Measurements from ENCODE around the gene TNRC18. TPM values are rescaled to one million over a fixed set of nuclear protein-coding genes. Genes with fewer than 3 reads are reported as not detected.

Gene TNRC18
- total and polyA plus RNA-seq, 2 donors (not counting 1 experiment from before 2014, with no cell fraction given), result 17.8 to 75.0 TPM

DNA sequence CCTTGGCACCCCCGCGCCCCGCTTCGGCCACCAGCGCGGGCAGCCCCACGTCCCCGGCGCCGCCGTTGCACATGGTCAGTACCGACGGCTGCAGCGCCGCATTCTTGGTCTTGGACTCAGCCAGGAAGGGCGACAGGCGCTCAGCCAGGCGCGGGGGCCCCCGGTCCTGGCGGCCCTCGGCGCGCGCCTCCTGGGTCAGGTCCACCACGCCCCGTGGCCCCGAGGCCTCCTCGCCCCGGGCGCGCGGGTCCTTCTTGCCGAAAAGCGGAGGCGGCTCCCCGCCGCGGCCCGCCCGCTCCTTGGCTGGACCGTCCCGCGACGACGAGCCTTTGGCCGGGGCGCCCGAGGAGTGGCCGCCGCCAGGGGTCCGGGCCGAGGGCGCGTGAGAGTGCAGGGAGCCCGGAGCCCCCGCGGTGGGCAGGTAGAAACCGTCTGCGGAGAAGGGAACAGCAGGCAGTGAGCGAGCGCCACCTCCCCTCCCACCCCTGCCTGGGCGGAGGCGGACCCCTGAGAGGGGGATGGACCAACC, 34.7 kb downstream of the TNRC18 start:
- ATAC-seq (ENCODE audit: low read depth) (no peak), DNase-seq (no peak)
- intact Hi-C loops (cut with micrococcal nuclease), result no loop called here
- 98% methylated on average over 46 of the region's 64 CpGs for WGBS (ENCODE audit: insufficient coverage)
- Mint-ChIP-seq H3K9me3 (ENCODE audit: insufficient read depth) (no peaks in the 10 kb centered on the region), H3K4me1 (peaks cover 15% of the 10 kb centered on the region), H3K27me3 (no peaks in the 10 kb centered on the region), H3K27ac (no peak overlapping the region), H3K4me3 (no peak overlapping the region)
- no peak overlapping the region for H3K9ac ChIP-seq (ENCODE audit: low read length)
- H4K20me1 ChIP-seq (ENCODE audit: control insufficient read depth, insufficient read depth, low read length, poor library complexity, severe bottlenecking), result peaks cover 59% of the 10 kb centered on the region
- H3K4me2 ChIP-seq (replicated peaks; ENCODE audit: low read depth, low read length, poor library complexity, severe bottlenecking), result no peak overlapping the region
- H3K79me2 ChIP-seq (ENCODE audit: control insufficient read depth, insufficient read depth, low read length), result peaks cover 67% of the 10 kb centered on the region
- ChIA-PET POLR2A (no interaction called here), CTCF (no interaction called here)
- TF ChIP-seq, protein P1, sequence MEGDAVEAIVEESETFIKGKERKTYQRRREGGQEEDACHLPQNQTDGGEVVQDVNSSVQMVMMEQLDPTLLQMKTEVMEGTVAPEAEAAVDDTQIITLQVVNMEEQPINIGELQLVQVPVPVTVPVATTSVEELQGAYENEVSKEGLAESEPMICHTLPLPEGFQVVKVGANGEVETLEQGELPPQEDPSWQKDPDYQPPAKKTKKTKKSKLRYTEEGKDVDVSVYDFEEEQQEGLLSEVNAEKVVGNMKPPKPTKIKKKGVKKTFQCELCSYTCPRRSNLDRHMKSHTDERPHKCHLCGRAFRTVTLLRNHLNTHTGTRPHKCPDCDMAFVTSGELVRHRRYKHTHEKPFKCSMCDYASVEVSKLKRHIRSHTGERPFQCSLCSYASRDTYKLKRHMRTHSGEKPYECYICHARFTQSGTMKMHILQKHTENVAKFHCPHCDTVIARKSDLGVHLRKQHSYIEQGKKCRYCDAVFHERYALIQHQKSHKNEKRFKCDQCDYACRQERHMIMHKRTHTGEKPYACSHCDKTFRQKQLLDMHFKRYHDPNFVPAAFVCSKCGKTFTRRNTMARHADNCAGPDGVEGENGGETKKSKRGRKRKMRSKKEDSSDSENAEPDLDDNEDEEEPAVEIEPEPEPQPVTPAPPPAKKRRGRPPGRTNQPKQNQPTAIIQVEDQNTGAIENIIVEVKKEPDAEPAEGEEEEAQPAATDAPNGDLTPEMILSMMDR (IDR thresholded peaks at IDR 0.05), result no peak
- no peak for TF ChIP-seq EZH2 (IDR thresholded peaks at IDR 0.05; ENCODE audit: borderline replicate concordance, insufficient read depth, low read depth, low read length, poor library complexity, severe bottlenecking)
- H2AFZ ChIP-seq (ENCODE audit: insufficient read depth, low read depth, low read length, poor library complexity, severe bottlenecking), result no peak overlapping the region
- H3K27ac ChIP-seq (ENCODE audit: low read length in 2 of 2), result no peak overlapping the region
- no peak overlapping the region for H3K4me3 ChIP-seq (ENCODE audit: control extremely low read depth in 1 of 5, extremely low read depth in 1 of 5, insufficient read depth in 1 of 5, low read depth in 2 of 5, low read length in 4 of 5)
- no peaks in the 10 kb centered on the region for H3K4me1 ChIP-seq (ENCODE audit: control insufficient read depth in 2 of 2, insufficient read depth in 2 of 2, low read length in 2 of 2)
- H3K27me3 ChIP-seq (replicated peaks in 1 of 4; ENCODE audit: control extremely low read depth in 1 of 4, control insufficient read depth in 3 of 4, insufficient read depth in 4 of 4, low read length in 3 of 4), result no peaks in the 10 kb centered on the region
- H3K36me3 ChIP-seq (replicated peaks in 1 of 2; ENCODE audit: control extremely low read depth in 1 of 2, control insufficient read depth in 1 of 2, extremely low read depth in 1 of 2, insufficient read depth in 2 of 2, low read length in 1 of 2), result peaks cover 0 to 59% of the 10 kb centered on the region in 2 experiments
- H3K9me3 ChIP-seq (ENCODE audit: control extremely low read depth in 1 of 3, control insufficient read depth in 2 of 3, insufficient read depth in 1 of 3, low read length in 2 of 3), result no peaks in the 10 kb centered on the region

DNA sequence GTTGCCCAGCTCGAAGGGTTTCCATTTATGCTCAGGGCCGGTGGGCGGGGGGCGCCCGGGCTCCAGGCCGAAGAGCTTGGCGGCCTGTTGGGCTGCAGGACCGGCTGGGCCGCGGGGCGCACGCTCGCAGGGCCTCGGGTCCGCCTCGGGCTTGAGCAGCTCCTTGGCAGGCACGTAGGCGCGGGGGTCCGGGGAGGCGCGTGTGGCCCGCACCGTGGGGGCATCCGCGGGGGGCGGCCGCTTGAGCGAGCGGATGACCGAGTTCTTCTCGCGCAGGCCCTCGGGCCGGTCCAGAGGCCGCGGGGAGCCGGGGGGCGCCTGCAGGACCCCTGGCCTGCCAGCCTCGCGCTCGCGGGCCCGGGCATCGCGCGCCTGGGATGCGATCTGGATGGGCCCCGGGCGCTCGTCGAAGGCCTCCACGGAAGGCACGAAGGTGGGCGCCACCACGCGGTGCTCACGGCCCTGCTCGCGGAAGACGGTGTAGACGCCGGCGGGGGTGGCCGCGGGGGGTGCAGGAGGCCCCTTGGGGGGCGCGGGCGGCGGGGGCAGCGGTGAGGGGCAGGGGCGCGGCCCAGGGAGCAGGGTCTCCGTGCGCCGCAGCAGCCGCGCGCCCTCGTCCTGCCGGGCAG, 35.2 kb downstream of the TNRC18 start:
- Histone ChIP-seq H2AFZ (ENCODE audit: insufficient read depth, low read depth, low read length, poor library complexity, severe bottlenecking) (no peak overlapping the region), H3K4me1 (ENCODE audit: control insufficient read depth in 2 of 2, insufficient read depth in 2 of 2, low read length in 2 of 2) (no peaks in the 10 kb centered on the region), H3K36me3 (replicated peaks in 1 of 2; ENCODE audit: control extremely low read depth in 1 of 2, control insufficient read depth in 1 of 2, extremely low read depth in 1 of 2, insufficient read depth in 2 of 2, low read length in 1 of 2) (peaks cover 0 to 53% of the 10 kb centered on the region in 2 experiments), H3K9me3 (ENCODE audit: control extremely low read depth in 1 of 3, control insufficient read depth in 2 of 3, insufficient read depth in 1 of 3, low read length in 2 of 3) (no peaks in the 10 kb centered on the region), H3K79me2 (ENCODE audit: control insufficient read depth, insufficient read depth, low read length) (peaks cover 67% of the 10 kb centered on the region), H3K9ac (ENCODE audit: low read length) (no peak overlapping the region), H3K27me3 (replicated peaks in 1 of 4; ENCODE audit: control extremely low read depth in 1 of 4, control insufficient read depth in 3 of 4, insufficient read depth in 4 of 4, low read length in 3 of 4) (no peaks in the 10 kb centered on the region), H3K4me3 (ENCODE audit: control extremely low read depth in 1 of 5, extremely low read depth in 1 of 5, insufficient read depth in 1 of 5, low read depth in 2 of 5, low read length in 4 of 5) (no peak overlapping the region), H3K4me2 (replicated peaks; ENCODE audit: low read depth, low read length, poor library complexity, severe bottlenecking) (no peak overlapping the region), H3K27ac (ENCODE audit: low read length in 2 of 2) (no peak overlapping the region), H4K20me1 (ENCODE audit: control insufficient read depth, insufficient read depth, low read length, poor library complexity, severe bottlenecking) (peaks cover 60% of the 10 kb centered on the region)
- no peak for TF ChIP-seq EZH2 (IDR thresholded peaks at IDR 0.05; ENCODE audit: borderline replicate concordance, insufficient read depth, low read depth, low read length, poor library complexity, severe bottlenecking)
- TF ChIP-seq, protein P1 (IDR thresholded peaks at IDR 0.05), result no peak
- H3K27me3 Mint-ChIP-seq, result no peaks in the 10 kb centered on the region
- H3K9me3 Mint-ChIP-seq (ENCODE audit: insufficient read depth), result no peaks in the 10 kb centered on the region
- ChIA-PET CTCF (interaction anchor here (0.6 kb wide), 1 partner anchor 86 kb away, joined by 4 read pairs; no protein-coding TSS in a partner anchor), POLR2A (no interaction called here)
- DNase-seq, result no peak
- WGBS (ENCODE audit: insufficient coverage), result 98% methylated on average over 81 of the region's 81 CpGs
- no peak overlapping the region for H3K27ac Mint-ChIP-seq
- ATAC-seq (ENCODE audit: low read depth), result no peak
- peaks cover 11% of the 10 kb centered on the region for H3K4me1 Mint-ChIP-seq
- H3K4me3 Mint-ChIP-seq, result no peak overlapping the region
- intact Hi-C loops (cut with micrococcal nuclease), result no loop called here

Measured in B cell (primary cell).